A172 (cell line): ENCODE data around the gene FBLN1. TPM values are rescaled to one million over a fixed set of nuclear protein-coding genes. Genes with fewer than 3 reads are reported as not detected.
A peak's percentile ranks its signal among the peaks of the same experiment; 100 is the strongest.
"Not testable (repeated sequence)": the region's sequence is repeated elsewhere in the genome, so short reads cannot be mapped to it uniquely, and the experiment has no call there.

Source experiments
- DNase-seq: peaks from one replicate; pipeline ENCODE4 v3.0.0-alpha.2; 2015; ENCODE audit warnings: low spot score
- total RNA-seq: library from RNA; depleted of rRNA; stranded (reverse); fragments of >200 nt; shearing (Covaris generic); gene quantifications from 2 replicates; pipeline ENCODE4 v1.2.3, GENCODE V29; 2014

Gene FBLN1
- total RNA-seq, 1 experiment from 2014 or later, result 58.8 TPM

GRCh38 chr22:45583504-45583903, 80.8 kb downstream of the FBLN1 start:
- DNase-seq, result no peak

DNA sequence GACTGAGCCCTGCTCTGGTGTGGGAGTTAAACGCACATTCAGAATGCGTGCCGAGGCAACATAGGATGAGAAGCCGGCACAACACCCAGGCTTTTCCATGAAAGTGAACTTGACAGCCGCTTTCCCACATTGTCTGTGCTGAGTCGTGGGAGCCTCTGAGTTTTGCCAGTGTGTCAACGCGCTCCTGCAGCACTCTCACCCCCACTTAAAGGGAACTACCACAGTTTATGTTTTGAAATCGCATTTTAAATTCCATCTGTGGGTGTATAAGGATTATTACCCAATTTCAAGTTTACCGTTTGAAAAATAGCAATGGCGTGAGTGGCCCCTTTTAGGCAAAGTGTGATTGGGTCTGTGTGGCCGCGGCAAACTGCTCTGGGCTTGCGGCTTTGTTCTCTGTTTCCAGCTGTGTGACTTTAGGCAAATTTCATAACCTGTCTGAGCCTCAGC, 81.5 kb downstream of the FBLN1 start:
- no peak for DNase-seq

DNA sequence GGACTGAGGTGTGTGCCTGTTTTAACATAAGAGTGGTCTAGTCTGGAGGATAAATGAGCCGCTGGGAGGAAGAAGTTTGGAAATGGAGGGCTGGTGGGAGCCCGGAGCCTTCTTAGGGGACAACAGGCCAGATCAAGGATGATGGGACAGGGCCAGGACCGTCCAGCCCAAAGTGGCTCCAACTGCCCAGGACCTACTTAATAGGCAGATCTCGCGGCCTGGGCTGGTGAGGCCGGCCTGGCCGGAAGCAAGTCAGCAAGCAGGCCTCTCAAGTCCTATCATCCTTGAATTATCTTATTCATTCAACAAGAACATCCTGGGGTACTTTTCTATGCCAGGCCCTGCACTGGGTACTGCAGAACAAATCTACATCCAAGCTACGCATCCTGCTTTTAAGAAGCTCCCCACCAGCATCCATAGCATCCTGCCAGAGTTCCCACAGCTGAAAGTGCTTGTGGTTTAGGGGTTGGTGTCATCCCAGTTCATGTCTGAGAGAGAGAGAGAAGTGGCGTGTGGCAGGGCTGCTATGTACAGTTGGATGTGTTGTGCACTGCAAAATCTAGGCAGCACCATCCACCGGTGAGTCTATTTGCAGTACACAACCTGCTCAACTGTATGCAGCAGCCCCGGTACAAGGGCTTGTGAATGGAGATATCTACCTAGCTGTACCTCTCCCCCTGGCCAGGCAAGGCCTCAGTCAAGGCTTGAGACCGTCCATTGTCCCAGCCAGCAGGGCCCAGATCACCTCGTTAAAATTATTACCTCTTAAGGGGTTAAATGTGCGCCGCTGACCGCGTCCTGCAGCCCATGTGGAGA, 82.1 kb downstream of the FBLN1 start:
- DNase-seq, result no peak

- no peak for DNase-seq
Observed at GRCh38 chr22:45585437-45585755, 82.7 kb downstream of the FBLN1 start.

- no peak for DNase-seq
Observed at GRCh38 chr22:45585946-45586540, 83.4 kb downstream of the FBLN1 start.

GRCh38 chr22:45586651-45587405, 84.1 kb downstream of the FBLN1 start:
- no peak for DNase-seq

DNA sequence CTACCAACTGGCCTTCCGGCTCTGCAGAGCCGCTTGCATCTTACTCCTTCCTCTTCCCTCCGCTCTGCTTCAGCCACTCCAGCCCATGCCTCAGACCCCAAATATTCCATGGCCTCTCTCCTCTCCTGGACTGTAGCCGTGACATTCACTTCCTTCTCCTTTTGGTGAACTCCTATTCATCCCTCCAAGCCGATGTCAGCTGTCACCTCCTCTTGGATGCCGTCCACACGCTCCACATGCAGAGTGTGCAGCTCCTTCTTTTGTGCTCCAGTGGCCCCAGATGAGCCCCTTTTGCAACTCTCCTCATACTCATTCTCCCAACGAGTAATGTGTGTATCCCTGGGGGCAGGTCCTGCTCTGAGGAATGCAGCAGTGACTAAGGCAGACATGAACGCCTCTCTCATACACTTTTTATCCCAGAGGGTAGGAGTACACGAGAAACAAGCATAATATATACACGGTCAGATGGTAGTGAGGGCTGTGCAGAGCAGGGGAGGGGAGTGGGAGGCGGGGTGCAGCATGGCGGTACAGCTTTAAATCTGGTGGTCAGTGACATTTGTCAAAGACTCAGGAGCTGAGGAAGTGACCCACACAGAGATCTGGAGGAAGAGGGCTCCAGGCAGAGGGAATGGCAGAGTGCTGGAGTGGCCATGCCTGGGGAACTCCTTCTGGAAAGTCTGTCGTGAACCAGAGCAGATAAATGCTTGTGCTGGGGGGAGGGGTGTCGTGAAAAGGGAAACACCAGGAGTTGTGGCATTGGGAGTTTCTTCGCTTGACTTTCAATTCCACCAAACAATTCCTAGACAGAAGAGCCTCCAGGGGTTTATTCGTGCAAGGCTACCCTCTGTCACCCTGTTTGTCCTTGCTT, 85.2 kb downstream of the FBLN1 start:
- DNase-seq, result no peak

DNA sequence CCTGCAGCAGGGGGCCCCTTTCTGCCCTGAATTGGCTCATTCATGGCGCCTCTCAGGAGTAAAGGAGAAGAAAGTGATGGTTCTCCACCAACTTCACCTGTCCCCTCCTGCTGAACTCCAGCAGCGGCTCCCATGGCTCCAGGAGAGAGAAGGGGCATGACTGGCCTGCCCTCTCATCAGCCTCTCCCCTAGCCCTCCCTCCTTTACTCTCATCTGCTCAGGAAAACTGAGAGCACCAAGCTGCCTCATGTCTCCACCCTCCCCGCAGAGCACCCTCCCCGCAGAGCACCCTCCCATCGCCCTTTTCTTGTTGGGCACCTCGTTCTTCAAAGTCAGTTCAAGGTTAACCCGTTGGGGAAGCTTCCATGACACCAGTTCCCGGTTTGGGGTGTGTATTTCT, 86.9 kb downstream of the FBLN1 start:
- DNase-seq, result no peak

DNA sequence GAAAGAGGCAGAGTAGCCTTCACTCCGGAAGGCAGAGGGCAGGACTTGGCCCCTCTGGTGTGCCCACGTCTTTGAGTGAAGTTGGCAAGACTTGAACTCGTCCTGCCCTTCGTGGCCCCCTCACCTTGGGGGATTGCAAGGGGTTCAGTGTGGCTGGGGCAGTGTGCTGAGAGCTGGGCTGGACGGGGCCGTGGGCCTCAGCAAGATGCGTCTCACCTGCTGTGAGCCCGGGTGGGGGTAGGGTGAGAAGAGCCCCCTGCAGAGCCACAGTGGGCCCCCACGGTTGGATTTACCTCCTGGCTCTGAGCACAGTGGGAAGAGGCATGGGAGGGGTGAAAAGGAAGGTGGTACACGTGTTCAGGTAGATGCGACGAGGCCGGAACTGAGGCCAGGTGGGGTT, 87.6 kb downstream of the FBLN1 start:
- DNase-seq, result no peak

DNA sequence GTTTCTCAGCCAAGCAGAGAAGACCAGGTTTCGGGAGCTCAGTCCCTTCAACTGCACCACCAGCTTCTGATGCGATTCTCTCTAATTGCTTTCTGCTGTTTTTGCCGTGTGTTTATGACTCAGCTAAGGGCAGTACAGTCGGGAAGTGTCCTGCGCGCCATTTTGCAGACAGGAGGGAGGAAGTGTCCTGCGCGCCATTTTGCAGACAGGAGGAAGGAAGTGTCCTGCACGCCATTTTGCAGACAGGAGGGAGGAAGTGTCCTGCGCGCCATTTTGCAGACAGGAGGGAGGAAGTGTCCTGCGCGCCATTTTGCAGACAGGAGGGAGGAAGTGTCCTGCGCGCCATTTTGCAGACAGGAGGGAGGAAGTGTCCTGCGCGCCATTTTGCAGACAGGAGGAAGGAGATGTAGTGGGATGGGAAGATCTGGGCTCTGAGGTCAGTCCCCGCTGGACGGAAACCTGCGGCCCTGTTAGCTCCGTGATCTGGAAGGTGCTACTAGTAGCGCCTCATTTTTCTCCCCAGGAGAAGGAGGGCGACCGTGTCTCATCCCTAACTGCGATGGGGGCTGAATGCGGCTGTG, 89.0 kb downstream of the FBLN1 start:
- DNase-seq, result not testable (repeated sequence)

- no peak for DNase-seq
Observed at GRCh38 chr22:45594123-45594941, 91.6 kb downstream of the FBLN1 start.

GRCh38 chr22:45597460-45598192, 94.9 kb downstream of the FBLN1 start:
- DNase-seq, result no peak

- no peak for DNase-seq
Observed at GRCh38 chr22:45598596-45599217, 96.0 kb downstream of the FBLN1 start.

GRCh38 chr22:45599836-45600577, 97.3 kb downstream of the FBLN1 start:
- DNase-seq, result no peak

GRCh38 chr22:45600790-45601730, 98.4 kb downstream of the FBLN1 start:
- DNase-seq, result peak; percentile 13

DNA sequence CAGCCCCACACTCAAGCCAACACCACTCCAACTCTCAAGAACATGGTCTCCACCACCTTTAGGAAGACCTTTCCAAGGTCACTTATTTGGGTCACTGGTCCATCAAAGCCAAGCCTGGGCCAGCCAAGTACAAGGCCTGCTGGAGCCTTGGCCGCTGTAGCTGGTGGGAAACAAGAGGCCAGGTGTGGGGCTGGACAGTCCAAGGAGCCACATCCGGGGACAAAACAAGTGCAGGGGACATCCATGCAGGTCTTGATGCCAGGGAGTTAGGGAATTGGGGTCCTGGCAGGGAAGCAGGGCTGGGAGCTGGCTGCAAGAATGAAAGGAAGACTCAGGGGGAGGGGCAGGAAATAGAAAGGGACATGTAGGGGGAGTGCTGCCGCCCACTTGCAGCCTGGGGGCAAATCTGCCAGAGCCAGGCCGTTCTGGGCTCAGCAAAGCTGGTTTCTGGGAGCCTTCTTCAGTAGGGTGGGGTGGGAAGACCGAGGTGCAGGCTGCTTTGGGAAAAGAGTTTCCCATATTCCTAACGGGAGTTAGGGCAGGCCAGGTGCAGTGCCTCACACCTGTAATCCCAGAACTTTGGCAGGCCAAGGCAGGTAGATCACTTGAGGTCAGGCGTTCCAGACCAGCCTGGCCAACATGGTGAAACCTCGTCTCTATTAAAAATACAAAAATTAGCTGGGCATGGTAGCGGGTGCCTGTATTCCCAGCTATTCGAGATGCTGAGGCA, 99.5 kb downstream of the FBLN1 start:
- no peak for DNase-seq
